GM12801 (cell line): ENCODE measurements around the gene GLCCI1.

ENCODE experiments used
- TF ChIP-seq, protein P1 (sequence below): IDR thresholded peaks from one replicate; pipeline ENCODE4 v1.5.1; 2011; ENCODE audit warnings: control low read depth; ENCODE audit not compliant: insufficient read length; ENCODE audit errors: extremely low read depth

The GLCCI1 gene

DNA sequence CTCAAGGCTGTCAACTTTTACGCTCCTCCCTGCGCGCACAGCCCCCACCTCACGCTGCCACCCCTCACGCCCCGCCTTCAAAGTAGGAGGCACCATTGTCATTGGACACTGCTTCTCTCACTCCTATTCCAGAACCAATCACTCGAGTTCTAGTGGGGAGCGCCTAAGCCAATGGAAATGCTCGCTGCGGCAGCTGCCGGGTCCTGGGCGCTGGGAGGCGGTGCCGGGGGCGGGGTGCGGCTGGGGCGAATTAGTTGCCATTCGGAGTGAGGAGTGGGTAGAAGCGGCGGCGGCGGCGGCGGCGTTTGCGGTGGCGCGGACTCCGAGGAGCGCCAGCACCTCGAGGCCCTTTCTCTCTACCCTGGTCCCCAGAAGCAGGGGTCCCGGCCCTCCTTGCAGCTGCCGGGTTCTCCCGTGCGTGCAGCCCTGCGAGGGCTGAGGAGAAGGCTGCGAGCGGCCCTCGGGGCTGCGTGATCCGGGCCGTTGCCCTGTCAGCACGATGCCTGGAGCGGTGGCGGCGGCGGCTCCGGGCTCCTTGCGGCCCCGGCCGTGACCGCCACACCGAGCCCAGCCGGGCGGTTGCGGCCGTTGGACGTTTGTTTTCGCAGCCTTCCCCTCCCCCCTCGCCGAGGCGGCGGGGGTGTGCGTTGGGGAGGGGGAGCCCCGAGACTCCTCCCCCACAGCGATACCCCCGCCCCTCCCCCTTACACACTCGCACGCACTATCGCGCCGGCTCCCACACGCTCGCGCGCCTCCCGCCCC, at the start of gene GLCCI1:
GLCCI1 (plus strand) TSS at position 253 of the 762 bp plus-strand sequence. CDS start 555 bp downstream, outside the sequence.
- TF ChIP-seq, protein P1, sequence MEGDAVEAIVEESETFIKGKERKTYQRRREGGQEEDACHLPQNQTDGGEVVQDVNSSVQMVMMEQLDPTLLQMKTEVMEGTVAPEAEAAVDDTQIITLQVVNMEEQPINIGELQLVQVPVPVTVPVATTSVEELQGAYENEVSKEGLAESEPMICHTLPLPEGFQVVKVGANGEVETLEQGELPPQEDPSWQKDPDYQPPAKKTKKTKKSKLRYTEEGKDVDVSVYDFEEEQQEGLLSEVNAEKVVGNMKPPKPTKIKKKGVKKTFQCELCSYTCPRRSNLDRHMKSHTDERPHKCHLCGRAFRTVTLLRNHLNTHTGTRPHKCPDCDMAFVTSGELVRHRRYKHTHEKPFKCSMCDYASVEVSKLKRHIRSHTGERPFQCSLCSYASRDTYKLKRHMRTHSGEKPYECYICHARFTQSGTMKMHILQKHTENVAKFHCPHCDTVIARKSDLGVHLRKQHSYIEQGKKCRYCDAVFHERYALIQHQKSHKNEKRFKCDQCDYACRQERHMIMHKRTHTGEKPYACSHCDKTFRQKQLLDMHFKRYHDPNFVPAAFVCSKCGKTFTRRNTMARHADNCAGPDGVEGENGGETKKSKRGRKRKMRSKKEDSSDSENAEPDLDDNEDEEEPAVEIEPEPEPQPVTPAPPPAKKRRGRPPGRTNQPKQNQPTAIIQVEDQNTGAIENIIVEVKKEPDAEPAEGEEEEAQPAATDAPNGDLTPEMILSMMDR, result no peak

DNA sequence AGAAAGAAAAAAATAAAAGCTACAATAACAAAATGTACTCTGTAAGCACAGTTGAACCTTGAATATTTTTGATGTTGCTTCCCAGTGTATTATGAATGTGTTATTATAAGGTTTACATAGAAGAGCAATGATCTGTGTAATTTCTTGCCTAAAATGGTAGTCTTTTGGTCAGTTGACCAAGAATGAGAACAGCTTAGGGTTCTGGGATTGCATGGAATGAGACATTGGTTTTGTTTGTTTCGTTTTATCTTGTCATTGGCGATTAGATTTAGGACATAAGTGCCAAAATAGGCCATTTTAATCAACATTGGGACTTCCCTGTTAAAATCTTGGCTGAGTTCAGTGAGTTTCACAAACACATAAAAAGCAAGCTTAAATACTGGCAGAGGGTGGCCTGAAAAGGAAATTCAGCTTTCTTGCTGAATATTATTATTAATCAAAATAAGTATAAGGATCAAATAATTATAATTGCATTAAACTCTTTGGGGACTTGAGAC, 49.1 kb upstream of the GLCCI1 start:
- TF ChIP-seq, protein P1, result no peak

DNA sequence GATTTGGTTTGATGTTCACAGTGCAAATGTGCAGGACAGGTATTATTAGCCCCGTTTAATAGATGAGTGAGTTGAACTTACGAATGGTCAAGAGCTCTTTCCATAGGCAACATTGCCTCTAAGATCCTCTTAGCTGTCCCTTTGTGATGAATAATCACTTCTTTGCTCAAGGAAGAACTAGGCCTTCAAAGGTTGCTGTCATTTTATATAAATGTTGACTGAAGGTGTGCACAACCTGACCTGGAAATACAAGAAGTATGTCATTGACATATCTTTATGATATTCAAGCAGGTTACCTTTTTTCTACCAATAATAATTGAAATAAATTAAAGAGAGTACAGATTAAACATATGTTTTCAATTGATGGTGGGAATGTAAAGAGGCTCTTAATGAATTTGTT, 48.5 kb upstream of the GLCCI1 start:
- TF ChIP-seq, protein P1, result no peak

DNA sequence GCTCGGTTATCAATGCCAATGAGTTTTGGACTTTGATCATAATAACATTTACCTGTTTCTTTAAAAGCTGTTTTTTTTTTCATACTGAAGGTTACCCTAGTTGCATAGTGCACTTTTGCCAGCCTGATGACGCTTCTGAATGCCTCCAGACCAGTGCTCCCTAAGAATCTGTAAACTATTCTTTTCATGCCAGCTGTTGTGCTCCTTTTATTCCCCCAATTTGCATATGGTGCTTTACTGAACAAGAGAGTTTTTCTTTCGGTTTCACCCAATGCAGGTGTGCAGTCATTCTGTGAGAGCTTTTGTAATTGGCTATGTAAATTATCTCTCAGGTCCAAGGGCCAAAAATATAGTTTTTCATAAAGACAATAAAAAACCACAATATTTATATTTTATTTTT, 48.1 kb upstream of the GLCCI1 start:
- TF ChIP-seq, protein P1, result no peak

DNA sequence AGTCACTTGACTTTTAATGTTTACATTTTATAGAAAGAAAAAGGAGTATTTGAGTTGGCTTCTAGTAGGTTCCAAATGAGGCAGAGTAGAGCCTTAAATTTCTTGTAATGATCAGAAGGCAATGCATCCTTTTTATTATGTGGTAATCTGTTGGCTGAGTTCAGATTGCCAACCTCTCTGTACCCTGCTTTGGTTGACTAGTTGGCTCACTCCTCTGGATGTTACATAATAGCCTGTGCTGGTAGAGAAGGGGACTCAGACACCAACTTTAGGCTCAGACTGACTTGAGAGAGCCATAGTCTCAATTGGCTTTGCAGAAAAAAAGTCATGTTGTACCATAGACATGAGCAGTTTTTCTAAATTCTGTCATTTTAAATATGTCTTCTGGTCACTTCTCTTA, 46.8 kb upstream of the GLCCI1 start:
- TF ChIP-seq, protein P1, result no peak

DNA sequence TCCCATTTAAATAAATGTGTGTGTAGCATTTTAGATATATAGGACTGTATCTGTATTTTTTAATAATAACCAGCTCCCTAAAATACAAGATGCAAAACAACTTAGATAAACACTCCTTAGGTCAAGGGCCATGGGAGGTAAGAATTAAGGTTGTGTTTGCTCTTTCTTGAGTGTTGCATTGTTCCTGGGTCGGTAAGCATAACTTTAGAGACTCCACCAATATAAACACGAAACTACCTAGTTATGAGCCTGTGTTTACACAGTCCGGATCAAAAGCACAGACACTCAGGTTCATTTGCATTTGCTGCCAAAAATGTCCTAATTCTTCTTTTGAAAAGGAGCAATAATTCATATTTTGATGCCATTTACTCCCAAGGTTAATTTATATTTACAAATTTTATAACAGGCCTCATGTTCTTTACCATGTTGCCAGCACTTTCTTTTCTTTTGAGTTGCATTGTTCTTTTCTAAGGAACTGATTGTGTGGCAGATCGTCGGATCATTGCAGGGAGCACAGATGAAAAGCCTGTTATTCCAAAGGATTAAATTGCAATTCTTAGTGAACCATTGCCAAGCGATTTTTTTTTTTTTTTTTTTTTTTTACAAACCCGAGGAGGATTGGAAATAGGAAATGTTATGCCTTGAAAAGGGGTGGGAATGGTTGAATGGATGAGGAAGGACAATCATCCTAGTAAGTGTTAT, 45.8 kb upstream of the GLCCI1 start:
- TF ChIP-seq, protein P1, result no peak

DNA sequence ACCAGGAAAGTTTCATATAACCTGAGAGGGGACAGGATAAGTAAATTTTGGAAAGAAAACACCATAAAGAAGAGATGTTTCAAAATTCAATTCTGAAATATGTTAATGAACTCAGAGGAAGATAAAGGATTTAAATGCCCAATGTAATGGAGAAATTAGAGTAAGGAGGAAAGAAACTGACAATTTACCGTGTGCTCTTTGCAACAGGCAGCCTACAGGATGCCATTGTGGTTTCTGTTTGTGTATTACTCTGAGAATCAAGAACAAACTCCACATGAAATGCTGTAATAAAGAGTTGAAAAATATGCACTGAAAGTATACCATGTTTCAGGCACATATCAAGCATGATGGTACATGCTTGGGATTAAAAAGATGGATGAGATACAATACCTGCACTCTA, 44.8 kb upstream of the GLCCI1 start:
- TF ChIP-seq, protein P1, result no peak
